GM23338 (cell line): ENCODE measurements around the gene INO80C. TPM values are rescaled to one million over a fixed set of nuclear protein-coding genes. Genes with fewer than 3 reads are reported as not detected.
A peak's percentile ranks its signal among the peaks of the same experiment; 100 is the strongest.

Experiments
- ATAC-seq: fragments of 200-7000 bp; cut with Tn5 transposase; 3 replicates; pipeline ENCODE4 v1.9.1; 2020
- DNase-seq: peaks from one replicate; pipeline ENCODE4 v3.0.0-alpha.2; 2015; ENCODE audit warnings: low spot score
- H2AFZ ChIP-seq: fragments of 200-600 bp; sonication (generic); 2 replicates; pipeline ENCODE4 v1.8.0; 2016; ENCODE audit warnings: antibody characterized with exemption, mild to moderate bottlenecking, moderate library complexity
- H3F3A ChIP-seq: fragments of 200-600 bp; sonication (generic); replicated peaks from 2 replicates; pipeline ENCODE4 v1.8.0; 2017; ENCODE audit warnings: antibody characterized with exemption, mixed run types, low read depth
- H3K27ac ChIP-seq: fragments of 200-600 bp; sonication (generic); 2 replicates; pipeline ENCODE4 v1.6.1; 2016; ENCODE audit warnings: low read depth
- H3K27me3 ChIP-seq: fragments of 200-600 bp; sonication (generic); 2 replicates; pipeline ENCODE4 v1.8.0; 2016; ENCODE audit warnings: mild to moderate bottlenecking, mixed run types, moderate library complexity; ENCODE audit not compliant: insufficient read depth
- H3K36me3 ChIP-seq: fragments of 200-600 bp; sonication (generic); 2 replicates; pipeline ENCODE4 v1.8.0; 2016; ENCODE audit warnings: mild to moderate bottlenecking; ENCODE audit not compliant: insufficient read depth
- H3K4me1 ChIP-seq: fragments of 200-600 bp; sonication (generic); 2 replicates; pipeline ENCODE4 v1.8.0; 2016; ENCODE audit warnings: mild to moderate bottlenecking, moderate library complexity; ENCODE audit not compliant: insufficient read depth
- H3K4me2 ChIP-seq: fragments of 200-600 bp; sonication (generic); 2 replicates; pipeline ENCODE4 v1.7.1; 2017; ENCODE audit warnings: mixed run types
- H3K4me3 ChIP-seq: fragments of 200-600 bp; sonication (generic); 2 replicates; pipeline ENCODE4 v1.6.1; 2016; ENCODE audit warnings: mixed run types
- H3K79me2 ChIP-seq: fragments of 200-600 bp; sonication (generic); replicated peaks from 2 replicates; pipeline ENCODE4 v1.8.0; 2017; ENCODE audit warnings: mild to moderate bottlenecking; ENCODE audit not compliant: insufficient read depth
- H3K9me2 ChIP-seq: fragments of 200-600 bp; sonication (generic); 2 replicates; pipeline ENCODE4 v1.8.0; 2017; ENCODE audit not compliant: insufficient read depth
- H4K20me1 ChIP-seq: fragments of 200-600 bp; sonication (generic); replicated peaks from 2 replicates; pipeline ENCODE4 v1.8.0; 2017; ENCODE audit warnings: mild to moderate bottlenecking; ENCODE audit not compliant: insufficient read depth
- H3K27ac Mint-ChIP-seq: 2 replicates; pipeline ENCODE4 v1.8.0; 2020; ENCODE audit warnings: inconsistent platforms, mild to moderate bottlenecking, moderate library complexity, mixed read lengths
- H3K27me3 Mint-ChIP-seq: 3 replicates; pipeline ENCODE4 v1.8.0; 2022; ENCODE audit warnings: low read depth, mild to moderate bottlenecking, moderate library complexity, mixed read lengths, inconsistent platforms; ENCODE audit not compliant: insufficient read depth, poor library complexity
- H3K36me3 Mint-ChIP-seq: 3 replicates; pipeline ENCODE4 v1.8.0; 2021; ENCODE audit warnings: low read depth, mild to moderate bottlenecking, inconsistent platforms, moderate library complexity, mixed read lengths
- H3K4me1 Mint-ChIP-seq: 3 replicates; pipeline ENCODE4 v1.8.0; 2020; ENCODE audit warnings: mild to moderate bottlenecking, inconsistent platforms, mixed read lengths
- H3K4me3 Mint-ChIP-seq: 3 replicates; pipeline ENCODE4 v1.8.0; 2021; ENCODE audit warnings: moderate library complexity, mild to moderate bottlenecking, inconsistent platforms, mixed read lengths
- H3K9me3 Mint-ChIP-seq: 3 replicates; pipeline ENCODE4 v1.8.0; 2020; ENCODE audit warnings: moderate library complexity, mild to moderate bottlenecking, inconsistent platforms, mixed read lengths
- CREB1 ChIP-seq: fragments of 250-450 bp; sonication (Bioruptor Pico); IDR thresholded peaks from 2 replicates; pipeline ENCODE4 v1.5.0; 2020; ENCODE audit warnings: low read depth, mild to moderate bottlenecking, moderate library complexity
- EZH2 ChIP-seq: fragments of 200-600 bp; sonication (generic); IDR thresholded peaks from one replicate; pipeline ENCODE4 v1.8.0; 2017; ENCODE audit warnings: antibody characterized with exemption, mild to moderate bottlenecking, low read depth; ENCODE audit not compliant: unreplicated experiment
- JUNB ChIP-seq: IDR thresholded peaks from one replicate; pipeline ENCODE4 v1.6.1; 2016; ENCODE audit warnings: antibody characterized with exemption; ENCODE audit not compliant: unreplicated experiment
- NANOG ChIP-seq: IDR thresholded peaks from 2 replicates; pipeline ENCODE4 v1.6.1; 2016; ENCODE audit warnings: antibody characterized with exemption, borderline replicate concordance
- POLR2AphosphoS5 ChIP-seq: IDR thresholded peaks from 2 replicates; pipeline ENCODE4 v1.6.1; 2016; ENCODE audit warnings: antibody characterized with exemption, low read depth
- ZNF114 ChIP-seq: fragments of 250-450 bp; sonication (Bioruptor Pico); IDR thresholded peaks from 2 replicates; pipeline ENCODE4 v1.5.0; 2020; ENCODE audit warnings: mild to moderate bottlenecking, moderate library complexity
- ZNF331 ChIP-seq: fragments of 250-450 bp; sonication (Bioruptor Pico); IDR thresholded peaks from 2 replicates; pipeline ENCODE4 v1.5.0; 2020; ENCODE audit warnings: low read depth, mild to moderate bottlenecking, moderate library complexity
- polyA plus RNA-seq: library from polyadenylated mRNA; unstranded; fragments of >200 nt; fragmentation: Nextera tagmentation; extraction: Ambion mirVana; gene quantifications from 2 replicates; pipeline ENCODE4 v1.2.1, GENCODE V29; 2016
- total RNA-seq: library from RNA; depleted of rRNA; stranded (reverse); fragments of >200 nt; shearing (Covaris generic); gene quantifications from 2 replicates; pipeline ENCODE4 v1.2.3, GENCODE V29; 2014
- TF ChIP-seq, protein P1 (sequence below): IDR thresholded peaks from one replicate; pipeline ENCODE4 v1.6.1; 2018; ENCODE audit warnings: antibody characterized with exemption; ENCODE audit not compliant: unreplicated experiment
- TF ChIP-seq, protein P2 (sequence below): IDR thresholded peaks from 2 replicates; pipeline ENCODE4 v1.6.1; 2016; ENCODE audit warnings: antibody characterized with exemption
- TF ChIP-seq, protein P3 (sequence below), 2 experiments: fragments of 200-600 bp in 1 of 2; sonication (generic) in 1 of 2; conservative IDR thresholded peaks; 2 replicates each; pipeline versions ENCODE4 v1.5.1 to v1.6.1; 2016 to 2017; ENCODE audit warnings: antibody characterized with exemption in 2 of 2, low read depth in 2 of 2, mild to moderate bottlenecking in 2 of 2, moderate library complexity in 1 of 2

Gene INO80C
- total and polyA plus RNA-seq, 2 experiments from 2014 or later, result 16.3 to 52.3 TPM

DNA sequence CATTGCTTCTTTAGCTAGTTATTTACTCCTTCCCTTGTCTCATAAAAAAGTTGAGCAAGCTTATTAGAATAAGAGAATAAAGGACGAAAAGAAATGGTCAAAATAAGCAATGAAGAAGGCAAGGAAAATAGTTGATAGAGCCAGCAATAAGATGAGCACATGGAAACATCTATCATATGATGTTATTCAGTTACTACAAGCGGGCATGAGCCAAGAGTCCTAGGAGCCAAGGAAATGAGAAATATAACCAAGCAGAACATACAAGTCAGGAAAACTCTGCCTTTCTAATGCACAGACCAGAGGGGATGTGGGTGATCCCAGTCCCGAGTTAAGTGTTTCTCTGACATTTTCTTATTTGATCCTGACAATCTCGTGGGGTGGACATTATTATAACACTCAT lies 33.9 kb downstream of the INO80C start (continued):
- TF ChIP-seq, protein P1, sequence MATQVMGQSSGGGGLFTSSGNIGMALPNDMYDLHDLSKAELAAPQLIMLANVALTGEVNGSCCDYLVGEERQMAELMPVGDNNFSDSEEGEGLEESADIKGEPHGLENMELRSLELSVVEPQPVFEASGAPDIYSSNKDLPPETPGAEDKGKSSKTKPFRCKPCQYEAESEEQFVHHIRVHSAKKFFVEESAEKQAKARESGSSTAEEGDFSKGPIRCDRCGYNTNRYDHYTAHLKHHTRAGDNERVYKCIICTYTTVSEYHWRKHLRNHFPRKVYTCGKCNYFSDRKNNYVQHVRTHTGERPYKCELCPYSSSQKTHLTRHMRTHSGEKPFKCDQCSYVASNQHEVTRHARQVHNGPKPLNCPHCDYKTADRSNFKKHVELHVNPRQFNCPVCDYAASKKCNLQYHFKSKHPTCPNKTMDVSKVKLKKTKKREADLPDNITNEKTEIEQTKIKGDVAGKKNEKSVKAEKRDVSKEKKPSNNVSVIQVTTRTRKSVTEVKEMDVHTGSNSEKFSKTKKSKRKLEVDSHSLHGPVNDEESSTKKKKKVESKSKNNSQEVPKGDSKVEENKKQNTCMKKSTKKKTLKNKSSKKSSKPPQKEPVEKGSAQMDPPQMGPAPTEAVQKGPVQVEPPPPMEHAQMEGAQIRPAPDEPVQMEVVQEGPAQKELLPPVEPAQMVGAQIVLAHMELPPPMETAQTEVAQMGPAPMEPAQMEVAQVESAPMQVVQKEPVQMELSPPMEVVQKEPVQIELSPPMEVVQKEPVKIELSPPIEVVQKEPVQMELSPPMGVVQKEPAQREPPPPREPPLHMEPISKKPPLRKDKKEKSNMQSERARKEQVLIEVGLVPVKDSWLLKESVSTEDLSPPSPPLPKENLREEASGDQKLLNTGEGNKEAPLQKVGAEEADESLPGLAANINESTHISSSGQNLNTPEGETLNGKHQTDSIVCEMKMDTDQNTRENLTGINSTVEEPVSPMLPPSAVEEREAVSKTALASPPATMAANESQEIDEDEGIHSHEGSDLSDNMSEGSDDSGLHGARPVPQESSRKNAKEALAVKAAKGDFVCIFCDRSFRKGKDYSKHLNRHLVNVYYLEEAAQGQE, result no peak
- TF ChIP-seq, protein P2, sequence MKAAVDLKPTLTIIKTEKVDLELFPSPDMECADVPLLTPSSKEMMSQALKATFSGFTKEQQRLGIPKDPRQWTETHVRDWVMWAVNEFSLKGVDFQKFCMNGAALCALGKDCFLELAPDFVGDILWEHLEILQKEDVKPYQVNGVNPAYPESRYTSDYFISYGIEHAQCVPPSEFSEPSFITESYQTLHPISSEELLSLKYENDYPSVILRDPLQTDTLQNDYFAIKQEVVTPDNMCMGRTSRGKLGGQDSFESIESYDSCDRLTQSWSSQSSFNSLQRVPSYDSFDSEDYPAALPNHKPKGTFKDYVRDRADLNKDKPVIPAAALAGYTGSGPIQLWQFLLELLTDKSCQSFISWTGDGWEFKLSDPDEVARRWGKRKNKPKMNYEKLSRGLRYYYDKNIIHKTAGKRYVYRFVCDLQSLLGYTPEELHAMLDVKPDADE, result no peak

DNA sequence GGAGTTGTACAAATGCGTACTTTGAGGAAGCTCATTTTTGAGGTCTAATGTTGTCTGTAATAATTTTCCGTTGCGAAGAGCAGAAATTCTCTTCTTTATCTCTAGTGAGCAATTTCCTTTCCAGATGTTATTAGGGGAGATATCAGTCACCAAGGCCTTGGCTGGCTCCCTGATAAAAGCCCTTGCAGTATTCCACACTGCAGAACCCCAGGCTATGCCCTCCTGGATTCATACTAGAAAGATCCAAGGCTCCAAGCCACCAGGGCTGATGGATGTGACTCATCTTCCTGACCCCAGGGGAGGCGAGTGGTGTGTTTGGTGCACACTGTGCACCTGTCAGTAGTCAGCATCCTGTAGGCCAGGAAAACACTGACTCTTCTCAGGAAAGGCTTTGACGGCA lies 34.7 kb downstream of the INO80C start:
- Histone ChIP-seq H3K4me2 (no peak overlapping the region), H3F3A (no peaks in the 10 kb centered on the region), H3K9me2 (peaks cover 6% of the 10 kb centered on the region; the same call in 1 of the 2 replicates), H4K20me1 (no peaks in the 10 kb centered on the region), H3K4me1 (peaks cover 15% of the 10 kb centered on the region), H3K4me3 (no peak overlapping the region), H3K27ac (no peak overlapping the region), H3K36me3 (no peaks in the 10 kb centered on the region), H2AFZ (no peak overlapping the region), H3K79me2 (no peaks in the 10 kb centered on the region), H3K27me3 (no peaks in the 10 kb centered on the region)
- H3K36me3 Mint-ChIP-seq, result peaks cover 3% of the 10 kb centered on the region; the same call in 2 of the 3 replicates
- H3K9me3 Mint-ChIP-seq, result no peaks in the 10 kb centered on the region
- no peak overlapping the region for H3K4me3 Mint-ChIP-seq
- TF ChIP-seq, protein P2, result no peak
- no peak for TF ChIP-seq POLR2AphosphoS5
- TF ChIP-seq ZNF114 (CRISPR knock-in tag), result no peak
- no peak for TF ChIP-seq ZNF331 (CRISPR knock-in tag)
- TF ChIP-seq CREB1 (CRISPR knock-in tag), result no peak
- TF ChIP-seq, protein P3, sequence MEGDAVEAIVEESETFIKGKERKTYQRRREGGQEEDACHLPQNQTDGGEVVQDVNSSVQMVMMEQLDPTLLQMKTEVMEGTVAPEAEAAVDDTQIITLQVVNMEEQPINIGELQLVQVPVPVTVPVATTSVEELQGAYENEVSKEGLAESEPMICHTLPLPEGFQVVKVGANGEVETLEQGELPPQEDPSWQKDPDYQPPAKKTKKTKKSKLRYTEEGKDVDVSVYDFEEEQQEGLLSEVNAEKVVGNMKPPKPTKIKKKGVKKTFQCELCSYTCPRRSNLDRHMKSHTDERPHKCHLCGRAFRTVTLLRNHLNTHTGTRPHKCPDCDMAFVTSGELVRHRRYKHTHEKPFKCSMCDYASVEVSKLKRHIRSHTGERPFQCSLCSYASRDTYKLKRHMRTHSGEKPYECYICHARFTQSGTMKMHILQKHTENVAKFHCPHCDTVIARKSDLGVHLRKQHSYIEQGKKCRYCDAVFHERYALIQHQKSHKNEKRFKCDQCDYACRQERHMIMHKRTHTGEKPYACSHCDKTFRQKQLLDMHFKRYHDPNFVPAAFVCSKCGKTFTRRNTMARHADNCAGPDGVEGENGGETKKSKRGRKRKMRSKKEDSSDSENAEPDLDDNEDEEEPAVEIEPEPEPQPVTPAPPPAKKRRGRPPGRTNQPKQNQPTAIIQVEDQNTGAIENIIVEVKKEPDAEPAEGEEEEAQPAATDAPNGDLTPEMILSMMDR (conservative IDR thresholded peaks at IDR 0.05; ENCODE audit: low read depth in 2 of 2), result no peak
- TF ChIP-seq JUNB, result no peak
- TF ChIP-seq NANOG, result no peak
- no peak for TF ChIP-seq EZH2
- TF ChIP-seq, protein P1, result no peak
- H3K27ac Mint-ChIP-seq, result 0 out of 2 replicates have a peak overlapping the region, but pooled peaks have one; percentile 61
- peaks cover 3% of the 10 kb centered on the region for H3K27me3 Mint-ChIP-seq
- no peak for ATAC-seq
- no peak for DNase-seq
- peaks cover 22% of the 10 kb centered on the region for H3K4me1 Mint-ChIP-seq
